ENCODE results near the gene GCFC2. TPM values are rescaled to one million over a fixed set of nuclear protein-coding genes. Genes with fewer than 3 reads are reported as not detected.
"Not testable (repeated sequence)": the region's sequence is repeated elsewhere in the genome, so short reads cannot be mapped to it uniquely, and the experiment has no call there.

GCFC2 gene
- total and polyA plus RNA-seq, 2 experiments from 2014 or later, result 12.0 to 12.3 TPM

- Histone ChIP-seq H3K9me3 (ENCODE audit: low read depth) (no peaks in the 10 kb centered on the region), H3K9ac (no peak overlapping the region), H3K4me3 (no peak overlapping the region), H3F3A (ENCODE audit: insufficient read depth) (no peaks in the 10 kb centered on the region; the same call in 1 of the 2 replicates), H3K36me3 (ENCODE audit: low read depth) (0 out of 2 replicates have a peak, but pooled peaks cover 3% of the 10 kb centered on the region), H3K27ac (no peak overlapping the region), H3K9me2 (ENCODE audit: insufficient read depth) (no peaks in the 10 kb centered on the region), H3K4me2 (ENCODE audit: unreplicated experiment) (no peak overlapping the region), H3K4me1 (ENCODE audit: insufficient read depth) (peaks cover 4% of the 10 kb centered on the region; the same call in 1 of the 2 replicates), H2AFZ (no peak overlapping the region), H3K79me2 (ENCODE audit: insufficient read depth) (no peaks in the 10 kb centered on the region), H4K20me1 (ENCODE audit: insufficient read depth) (no peaks in the 10 kb centered on the region), H3K27me3 (replicated peaks; ENCODE audit: insufficient read depth) (no peaks in the 10 kb centered on the region)
- no peak for TF ChIP-seq EZH2phosphoT487 (IDR thresholded peaks at IDR 0.05; ENCODE audit: insufficient read depth, low read depth)
- no peak for TF ChIP-seq EZH2 (IDR thresholded peaks at IDR 0.05; ENCODE audit: insufficient read depth, poor library complexity, severe bottlenecking)
- WGBS, 2 experiments (ENCODE audit: low coverage in 1 of 2, low lambda C conversion rate in 2 of 2, missing lambda C conversion rate in 2 of 2), result 100% methylated on average over 1 of the region's 1 CpG
- DNase-seq, result no peak
- in situ Hi-C loops (cut with MboI), result no loop called here
Measured at GRCh38 chr2:75680402-75680801, 30.3 kb downstream of the GCFC2 start.

- peaks cover 9% of the 10 kb centered on the region; the same call in 1 of the 2 replicates for H3K4me1 ChIP-seq (ENCODE audit: insufficient read depth)
- H3K9ac ChIP-seq, result no peak overlapping the region
- TF ChIP-seq EZH2 (IDR thresholded peaks at IDR 0.05; ENCODE audit: insufficient read depth, poor library complexity, severe bottlenecking), result no peak
- no peak for TF ChIP-seq EZH2phosphoT487 (IDR thresholded peaks at IDR 0.05; ENCODE audit: insufficient read depth, low read depth)
- H3K79me2 ChIP-seq (ENCODE audit: insufficient read depth), result no peaks in the 10 kb centered on the region
- H3K4me2 ChIP-seq (ENCODE audit: unreplicated experiment), result no peak overlapping the region
- no peaks in the 10 kb centered on the region for H3K9me2 ChIP-seq (ENCODE audit: insufficient read depth)
- H3K27ac ChIP-seq, result no peak overlapping the region
- no peak for DNase-seq
- no peaks in the 10 kb centered on the region for H3K9me3 ChIP-seq (ENCODE audit: low read depth)
- H3K27me3 ChIP-seq (replicated peaks; ENCODE audit: insufficient read depth), result no peaks in the 10 kb centered on the region
- H3F3A ChIP-seq (ENCODE audit: insufficient read depth), result no peaks in the 10 kb centered on the region; the same call in 1 of the 2 replicates
- no peak overlapping the region for H2AFZ ChIP-seq
- no peaks in the 10 kb centered on the region for H4K20me1 ChIP-seq (ENCODE audit: insufficient read depth)
- 0 out of 2 replicates have a peak, but pooled peaks cover 3% of the 10 kb centered on the region for H3K36me3 ChIP-seq (ENCODE audit: low read depth)
- in situ Hi-C loops (cut with MboI), result no loop called here
- WGBS, 2 experiments (ENCODE audit: low coverage in 1 of 2, low lambda C conversion rate in 2 of 2, missing lambda C conversion rate in 2 of 2), result 100% methylated on average over 1 of the region's 1 CpG
- no peak overlapping the region for H3K4me3 ChIP-seq
Measured at GRCh38 chr2:75679556-75679955, 31.2 kb downstream of the GCFC2 start.

GRCh38 chr2:75676464-75676863, 34.3 kb downstream of the GCFC2 start:
- no peaks in the 10 kb centered on the region for H3K9me2 ChIP-seq (ENCODE audit: insufficient read depth)
- H3K79me2 ChIP-seq (ENCODE audit: insufficient read depth), result no peaks in the 10 kb centered on the region
- H3K9ac ChIP-seq, result no peak overlapping the region
- H3K4me3 ChIP-seq, result no peak overlapping the region
- H4K20me1 ChIP-seq (ENCODE audit: insufficient read depth), result no peaks in the 10 kb centered on the region
- H2AFZ ChIP-seq, result no peak overlapping the region
- in situ Hi-C loops (cut with MboI), result no loop called here
- no peak overlapping the region for H3K4me2 ChIP-seq (ENCODE audit: unreplicated experiment)
- no peak overlapping the region for H3K27ac ChIP-seq
- TF ChIP-seq EZH2 (IDR thresholded peaks at IDR 0.05; ENCODE audit: insufficient read depth, poor library complexity, severe bottlenecking), result no peak
- no peak for TF ChIP-seq EZH2phosphoT487 (IDR thresholded peaks at IDR 0.05; ENCODE audit: insufficient read depth, low read depth)
- H3K36me3 ChIP-seq (ENCODE audit: low read depth), result peaks cover 6% of the 10 kb centered on the region; the same call in 1 of the 2 replicates
- peaks cover 9% of the 10 kb centered on the region; the same call in 1 of the 2 replicates for H3K4me1 ChIP-seq (ENCODE audit: insufficient read depth)
- DNase-seq, result no peak
- WGBS, 2 experiments (ENCODE audit: low coverage in 1 of 2, low lambda C conversion rate in 2 of 2, missing lambda C conversion rate in 2 of 2), result 86 to 93% methylated on average over 3 of the region's 3 CpGs
- H3F3A ChIP-seq (ENCODE audit: insufficient read depth), result no peaks in the 10 kb centered on the region; the same call in 1 of the 2 replicates
- no peaks in the 10 kb centered on the region for H3K9me3 ChIP-seq (ENCODE audit: low read depth)
- no peaks in the 10 kb centered on the region for H3K27me3 ChIP-seq (replicated peaks; ENCODE audit: insufficient read depth)

- H4K20me1 ChIP-seq (ENCODE audit: insufficient read depth), result no peaks in the 10 kb centered on the region
- TF ChIP-seq EZH2 (IDR thresholded peaks at IDR 0.05; ENCODE audit: insufficient read depth, poor library complexity, severe bottlenecking) (no peak), EZH2phosphoT487 (IDR thresholded peaks at IDR 0.05; ENCODE audit: insufficient read depth, low read depth) (no peak)
- H3F3A ChIP-seq (ENCODE audit: insufficient read depth), result no peaks in the 10 kb centered on the region; the same call in 1 of the 2 replicates
- no peaks in the 10 kb centered on the region for H3K79me2 ChIP-seq (ENCODE audit: insufficient read depth)
- no peak overlapping the region for H2AFZ ChIP-seq
- no peaks in the 10 kb centered on the region for H3K9me2 ChIP-seq (ENCODE audit: insufficient read depth)
- no peaks in the 10 kb centered on the region for H3K9me3 ChIP-seq (ENCODE audit: low read depth)
- H3K27ac ChIP-seq, result no peak overlapping the region
- no peak overlapping the region for H3K4me3 ChIP-seq
- H3K4me1 ChIP-seq (ENCODE audit: insufficient read depth), result peaks cover 9% of the 10 kb centered on the region; the same call in 1 of the 2 replicates
- no peak overlapping the region for H3K9ac ChIP-seq
- no peak overlapping the region for H3K4me2 ChIP-seq (ENCODE audit: unreplicated experiment)
- DNase-seq, result no peak
- peaks cover 8% of the 10 kb centered on the region; the same call in 1 of the 2 replicates for H3K36me3 ChIP-seq (ENCODE audit: low read depth)
- 93 to 97% methylated on average over 3 of the region's 3 CpGs for WGBS, 2 experiments (ENCODE audit: low coverage in 1 of 2, low lambda C conversion rate in 2 of 2, missing lambda C conversion rate in 2 of 2)
- no peaks in the 10 kb centered on the region for H3K27me3 ChIP-seq (replicated peaks; ENCODE audit: insufficient read depth)
- in situ Hi-C loops (cut with MboI), result no loop called here
Measured at GRCh38 chr2:75675908-75676307, 34.8 kb downstream of the GCFC2 start.

- H4K20me1 ChIP-seq (ENCODE audit: insufficient read depth); H3K27ac ChIP-seq; H3K9me2 ChIP-seq (ENCODE audit: insufficient read depth); H3K9ac ChIP-seq; H2AFZ ChIP-seq; H3K4me1 ChIP-seq (ENCODE audit: insufficient read depth); H3K79me2 ChIP-seq (ENCODE audit: insufficient read depth); H3K27me3 ChIP-seq (replicated peaks; ENCODE audit: insufficient read depth); H3K4me3 ChIP-seq; H3K36me3 ChIP-seq (ENCODE audit: low read depth); H3F3A ChIP-seq (ENCODE audit: insufficient read depth); H3K4me2 ChIP-seq (ENCODE audit: unreplicated experiment); in situ Hi-C loops (cut with MboI); H3K9me3 ChIP-seq (ENCODE audit: low read depth): not testable (repeated sequence)
- WGBS, 2 experiments (ENCODE audit: low coverage in 1 of 2, low lambda C conversion rate in 2 of 2, missing lambda C conversion rate in 2 of 2), result 14 to 19% methylated on average over 4 of the region's 4 CpGs
- peak; percentile 28 for DNase-seq
Measured at GRCh38 chr2:75675423-75675822, 35.3 kb downstream of the GCFC2 start.
